Activated CD4-positive, alpha-beta T cell treated with anti-CD3 and anti-CD28 coated beads, Interleukin-2, Interleukin-4, amounts not matched to agents 100 ng/mL and 50 ng/mL, durations not matched to agents 16 hours and 8 hours (primary cell): ENCODE measurements around the gene LMAN2L.

ENCODE experiments used
- DNase-seq: peaks from one replicate; pipeline ENCODE4 v3.0.0-alpha.2; 2020; ENCODE audit warnings: low spot score

The LMAN2L gene

GRCh38 chr2:96703021-96703751 lies 36.7 kb downstream of the LMAN2L start:
- DNase-seq: no peak

- no peak for DNase-seq
These were observed 37.6 kb downstream of the LMAN2L start for GRCh38 chr2:96702098-96702785.

GRCh38 chr2:96701636-96702035 lies 38.2 kb downstream of the LMAN2L start:
- no peak for DNase-seq

GRCh38 chr2:96700086-96700485 lies 39.8 kb downstream of the LMAN2L start:
- DNase-seq: no peak

- DNase-seq: no peak
These were observed 40.2 kb downstream of the LMAN2L start for GRCh38 chr2:96699621-96700020.

- no peak for DNase-seq
These were observed 40.8 kb downstream of the LMAN2L start for GRCh38 chr2:96699021-96699420.

GRCh38 chr2:96698221-96698861 lies 41.5 kb downstream of the LMAN2L start:
- DNase-seq: no peak

GRCh38 chr2:96697476-96697875 lies 42.4 kb downstream of the LMAN2L start:
- DNase-seq: no peak

- DNase-seq: no peak
These were observed 44.3 kb downstream of the LMAN2L start for GRCh38 chr2:96695602-96696001.

GRCh38 chr2:96694816-96695455 lies 44.9 kb downstream of the LMAN2L start:
- DNase-seq: no peak

- no peak for DNase-seq
These were observed 45.6 kb downstream of the LMAN2L start for GRCh38 chr2:96694279-96694678.

GRCh38 chr2:96693286-96694200 lies 46.3 kb downstream of the LMAN2L start:
- no peak for DNase-seq

- DNase-seq: no peak
These were observed 47.5 kb downstream of the LMAN2L start for GRCh38 chr2:96692094-96692971.

- no peak for DNase-seq
These were observed 48.7 kb downstream of the LMAN2L start for GRCh38 chr2:96691022-96691612.

GRCh38 chr2:96690306-96691021 lies 49.4 kb downstream of the LMAN2L start:
- no peak for DNase-seq

GRCh38 chr2:96689431-96689991 lies 50.4 kb downstream of the LMAN2L start:
- no peak for DNase-seq

GRCh38 chr2:96688649-96689430 lies 51.0 kb downstream of the LMAN2L start:
- DNase-seq: no peak
